Measurements from ENCODE around the gene KIR3DL3. TPM values are rescaled to one million over a fixed set of nuclear protein-coding genes. Genes with fewer than 3 reads are reported as not detected.
"Not testable (repeated sequence)": the region's sequence is repeated elsewhere in the genome, so short reads cannot be mapped to it uniquely, and the experiment has no call there.

Gene KIR3DL3
- total and polyA plus RNA-seq, 2 donors, result 0.05 TPM; not detected in 1

DNA sequence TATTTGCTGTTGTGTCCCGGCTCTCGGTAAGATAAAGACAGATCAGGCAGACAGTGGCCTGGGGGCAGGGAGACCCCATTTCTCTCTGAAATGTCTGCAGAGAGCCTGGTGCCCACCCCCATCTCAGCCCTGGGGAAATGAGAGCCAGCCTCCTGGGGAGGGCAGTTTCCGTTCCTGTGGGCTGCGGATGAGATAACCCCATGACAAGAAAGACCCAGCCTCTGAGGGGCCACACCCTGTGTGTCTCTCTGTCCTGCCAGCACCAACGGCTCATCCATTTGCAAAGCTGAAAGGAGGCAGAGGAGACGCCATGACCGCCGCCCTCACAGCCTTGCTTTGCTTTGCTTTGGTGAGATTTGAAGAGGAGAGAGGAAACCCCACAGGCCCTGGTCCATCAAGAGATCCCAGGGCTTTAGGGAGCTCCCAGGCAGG, 28.1 kb upstream of the KIR3DL3 start:
- no peak overlapping the region for H3K4me3 ChIP-seq (ENCODE audit: low read length in 2 of 2)
- H3K27ac ChIP-seq (ENCODE audit: low read depth in 1 of 2, low read length in 1 of 2), result no peak overlapping the region
- H3K4me1 ChIP-seq (ENCODE audit: control insufficient read depth in 2 of 2, insufficient read depth in 2 of 2, low read length in 2 of 2), result no peaks in the 10 kb centered on the region
- DNase-seq (ENCODE audit: low read depth in 6 of 9, low spot score in 9 of 9), result no peak
- WGBS, result 75% methylated on average over 8 of the region's 8 CpGs
- no peaks in the 10 kb centered on the region for H3K36me3 ChIP-seq (ENCODE audit: control insufficient read depth in 2 of 2, insufficient read depth in 2 of 2, low read length in 1 of 2)
- H3K9me3 ChIP-seq (ENCODE audit: control insufficient read depth in 2 of 2, insufficient read depth in 1 of 2, low read length in 1 of 2), result no peaks in the 10 kb centered on the region
- H3K27me3 ChIP-seq (ENCODE audit: control insufficient read depth in 2 of 2, insufficient read depth in 1 of 2, low read length in 1 of 2), result no peaks in the 10 kb centered on the region

DNA sequence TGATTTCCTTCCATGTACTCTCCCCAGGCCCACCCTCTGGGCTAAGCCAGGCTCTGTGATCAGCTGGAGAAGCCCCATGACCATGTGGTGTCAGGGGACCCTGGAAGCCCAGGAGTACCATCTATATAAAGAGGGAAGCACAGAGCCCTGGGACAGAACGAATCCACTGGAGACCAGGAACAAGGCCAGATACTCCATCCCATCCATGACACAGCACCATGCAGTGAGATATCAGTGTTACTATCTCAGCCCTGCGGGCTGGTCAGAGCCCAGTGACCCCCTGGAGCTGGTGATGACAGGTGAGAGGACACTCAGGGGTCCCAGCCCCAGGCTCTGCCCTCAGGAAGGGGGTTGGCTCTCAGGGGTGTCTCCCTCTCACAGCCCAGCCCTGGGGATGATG, 27.5 kb upstream of the KIR3DL3 start:
- no peak for DNase-seq (ENCODE audit: low read depth in 6 of 9, low spot score in 9 of 9)
- H3K4me3 ChIP-seq (ENCODE audit: low read length in 2 of 2), result no peak overlapping the region
- H3K4me1 ChIP-seq (ENCODE audit: control insufficient read depth in 2 of 2, insufficient read depth in 2 of 2, low read length in 2 of 2), result no peaks in the 10 kb centered on the region
- no peaks in the 10 kb centered on the region for H3K36me3 ChIP-seq (ENCODE audit: control insufficient read depth in 2 of 2, insufficient read depth in 2 of 2, low read length in 1 of 2)
- no peaks in the 10 kb centered on the region for H3K27me3 ChIP-seq (ENCODE audit: control insufficient read depth in 2 of 2, insufficient read depth in 1 of 2, low read length in 1 of 2)
- WGBS, result 31% methylated on average over 2 of the region's 2 CpGs
- no peaks in the 10 kb centered on the region for H3K9me3 ChIP-seq (ENCODE audit: control insufficient read depth in 2 of 2, insufficient read depth in 1 of 2, low read length in 1 of 2)
- no peak overlapping the region for H3K27ac ChIP-seq (ENCODE audit: low read depth in 1 of 2, low read length in 1 of 2)

DNA sequence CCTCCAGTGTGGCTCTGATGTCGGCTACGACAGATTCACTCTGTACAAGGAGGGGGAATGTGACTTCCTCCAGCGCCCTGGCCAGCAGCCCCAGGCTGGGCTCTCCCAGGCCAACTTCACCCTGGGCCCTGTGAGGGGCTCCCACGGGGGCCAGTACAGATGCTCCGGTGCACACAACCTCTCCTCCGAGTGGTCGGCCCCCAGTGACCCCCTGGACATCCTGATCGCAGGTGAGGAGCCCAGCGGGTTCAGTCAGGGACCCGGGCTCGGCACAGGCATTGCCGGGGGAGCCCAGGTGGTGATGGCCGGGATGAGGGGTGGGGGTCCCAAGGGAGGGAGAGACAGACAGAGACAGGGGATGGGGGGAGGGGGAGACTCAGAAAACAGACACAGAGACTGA, 26.5 kb upstream of the KIR3DL3 start:
- not testable (repeated sequence) for H3K27me3 ChIP-seq (ENCODE audit: control insufficient read depth in 2 of 2, insufficient read depth in 1 of 2, low read length in 1 of 2); H3K27ac ChIP-seq (ENCODE audit: low read depth in 1 of 2, low read length in 1 of 2); H3K4me1 ChIP-seq (ENCODE audit: control insufficient read depth in 2 of 2, insufficient read depth in 2 of 2, low read length in 2 of 2); H3K9me3 ChIP-seq (ENCODE audit: control insufficient read depth in 2 of 2, insufficient read depth in 1 of 2, low read length in 1 of 2); DNase-seq (ENCODE audit: low read depth in 6 of 9, low spot score in 9 of 9); H3K36me3 ChIP-seq (ENCODE audit: control insufficient read depth in 2 of 2, insufficient read depth in 2 of 2, low read length in 1 of 2); H3K4me3 ChIP-seq (ENCODE audit: low read length in 2 of 2)
- 88% methylated on average over 13 of the region's 13 CpGs for WGBS

DNA sequence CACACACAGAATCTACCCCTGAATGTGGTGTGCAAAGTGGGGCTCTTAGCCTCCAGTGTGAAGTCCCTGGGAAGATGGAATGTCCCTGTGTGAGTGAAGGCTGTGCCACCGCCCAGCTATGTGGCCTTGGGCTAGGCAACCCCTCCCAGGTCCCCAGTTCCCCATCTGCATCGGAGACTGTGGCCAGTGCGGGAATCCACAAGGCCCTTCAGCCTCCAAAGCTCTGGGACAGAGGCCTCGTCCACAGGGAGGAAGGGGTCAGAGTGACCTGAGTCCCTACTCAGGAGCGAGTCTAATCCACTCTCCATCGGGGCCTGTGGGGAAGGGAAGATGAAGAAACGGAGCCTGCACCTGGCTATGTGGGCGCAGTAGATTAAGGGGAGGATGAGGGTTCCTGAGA, 19.3 kb upstream of the KIR3DL3 start:
- 84% methylated on average over 8 of the region's 8 CpGs for WGBS
- peaks cover 2 to 7% of the 10 kb centered on the region in 2 donors for H3K4me1 ChIP-seq (ENCODE audit: control insufficient read depth in 2 of 2, insufficient read depth in 2 of 2, low read length in 2 of 2)
- H3K9me3 ChIP-seq (ENCODE audit: control insufficient read depth in 2 of 2, insufficient read depth in 1 of 2, low read length in 1 of 2), result no peaks in the 10 kb centered on the region
- no peak for DNase-seq (ENCODE audit: low read depth in 6 of 9, low spot score in 9 of 9)
- H3K4me3 ChIP-seq (ENCODE audit: low read length in 2 of 2), result no peak overlapping the region
- H3K36me3 ChIP-seq (ENCODE audit: control insufficient read depth in 2 of 2, insufficient read depth in 2 of 2, low read length in 1 of 2), result no peaks in the 10 kb centered on the region
- no peak overlapping the region for H3K27ac ChIP-seq (ENCODE audit: low read depth in 1 of 2, low read length in 1 of 2)
- H3K27me3 ChIP-seq (ENCODE audit: control insufficient read depth in 2 of 2, insufficient read depth in 1 of 2, low read length in 1 of 2), result no peaks in the 10 kb centered on the region

DNA sequence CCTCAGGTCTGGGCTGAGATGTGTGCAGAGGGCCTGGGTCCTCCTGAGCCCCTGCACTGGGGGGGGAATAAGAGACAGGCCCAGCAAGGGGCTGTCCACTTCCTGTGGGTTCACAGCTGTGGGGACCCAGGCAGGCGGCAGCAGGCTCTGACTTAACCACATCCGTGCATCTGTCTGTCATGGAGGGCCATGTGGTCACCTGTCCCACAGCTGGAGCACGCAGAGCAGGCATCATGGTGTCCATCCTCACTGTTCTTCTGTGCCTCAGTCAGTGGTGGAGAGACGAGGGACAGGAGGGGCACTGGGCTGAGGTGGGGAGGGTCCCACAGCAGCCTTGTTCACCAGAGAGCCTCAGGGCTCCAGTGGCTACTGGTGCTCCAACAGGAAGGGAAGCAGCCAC, 16.3 kb upstream of the KIR3DL3 start:
- no peak overlapping the region for H3K4me3 ChIP-seq (ENCODE audit: low read length in 2 of 2)
- no peaks in the 10 kb centered on the region for H3K36me3 ChIP-seq (ENCODE audit: control insufficient read depth in 2 of 2, insufficient read depth in 2 of 2, low read length in 1 of 2)
- H3K27ac ChIP-seq (ENCODE audit: low read depth in 1 of 2, low read length in 1 of 2), result no peak overlapping the region
- 8% methylated on average over 4 of the region's 4 CpGs for WGBS
- H3K4me1 ChIP-seq (ENCODE audit: control insufficient read depth in 2 of 2, insufficient read depth in 2 of 2, low read length in 2 of 2), result peaks cover 2 to 7% of the 10 kb centered on the region in 2 donors
- no peaks in the 10 kb centered on the region for H3K27me3 ChIP-seq (ENCODE audit: control insufficient read depth in 2 of 2, insufficient read depth in 1 of 2, low read length in 1 of 2)
- H3K9me3 ChIP-seq (ENCODE audit: control insufficient read depth in 2 of 2, insufficient read depth in 1 of 2, low read length in 1 of 2), result no peaks in the 10 kb centered on the region
- no peak for DNase-seq (ENCODE audit: low read depth in 6 of 9, low spot score in 9 of 9)

DNA sequence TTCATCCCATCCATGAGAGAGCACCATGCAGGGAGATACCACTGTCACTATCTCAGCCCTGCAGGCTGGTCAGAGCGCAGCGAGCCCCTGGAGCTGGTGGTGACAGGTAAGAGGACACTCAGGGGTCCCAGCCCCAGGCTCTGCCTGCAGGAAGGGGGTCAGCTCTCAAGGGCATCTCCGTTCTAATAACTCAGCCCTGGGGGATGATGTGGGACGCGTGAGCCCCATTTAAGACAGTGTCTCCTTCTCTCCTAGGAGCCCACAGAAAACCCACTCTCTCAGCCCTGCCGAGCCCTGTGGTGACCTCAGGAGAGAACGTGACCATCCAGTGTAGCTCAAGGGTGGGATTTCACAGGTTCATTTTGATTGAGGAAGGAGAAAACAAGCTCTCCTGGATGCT, 15.5 kb upstream of the KIR3DL3 start:
- Histone ChIP-seq H3K36me3 (ENCODE audit: control insufficient read depth in 2 of 2, insufficient read depth in 2 of 2, low read length in 1 of 2) (no peaks in the 10 kb centered on the region), H3K27me3 (ENCODE audit: control insufficient read depth in 2 of 2, insufficient read depth in 1 of 2, low read length in 1 of 2) (no peaks in the 10 kb centered on the region), H3K9me3 (ENCODE audit: control insufficient read depth in 2 of 2, insufficient read depth in 1 of 2, low read length in 1 of 2) (peaks cover 0 to 6% of the 10 kb centered on the region in 2 donors), H3K27ac (ENCODE audit: low read depth in 1 of 2, low read length in 1 of 2) (no peak overlapping the region), H3K4me3 (ENCODE audit: low read length in 2 of 2) (no peak overlapping the region), H3K4me1 (ENCODE audit: control insufficient read depth in 2 of 2, insufficient read depth in 2 of 2, low read length in 2 of 2) (peaks cover 2 to 7% of the 10 kb centered on the region in 2 donors)
- no peak for DNase-seq (ENCODE audit: low read depth in 6 of 9, low spot score in 9 of 9)
- 99% methylated on average over 7 of the region's 7 CpGs for WGBS

DNA sequence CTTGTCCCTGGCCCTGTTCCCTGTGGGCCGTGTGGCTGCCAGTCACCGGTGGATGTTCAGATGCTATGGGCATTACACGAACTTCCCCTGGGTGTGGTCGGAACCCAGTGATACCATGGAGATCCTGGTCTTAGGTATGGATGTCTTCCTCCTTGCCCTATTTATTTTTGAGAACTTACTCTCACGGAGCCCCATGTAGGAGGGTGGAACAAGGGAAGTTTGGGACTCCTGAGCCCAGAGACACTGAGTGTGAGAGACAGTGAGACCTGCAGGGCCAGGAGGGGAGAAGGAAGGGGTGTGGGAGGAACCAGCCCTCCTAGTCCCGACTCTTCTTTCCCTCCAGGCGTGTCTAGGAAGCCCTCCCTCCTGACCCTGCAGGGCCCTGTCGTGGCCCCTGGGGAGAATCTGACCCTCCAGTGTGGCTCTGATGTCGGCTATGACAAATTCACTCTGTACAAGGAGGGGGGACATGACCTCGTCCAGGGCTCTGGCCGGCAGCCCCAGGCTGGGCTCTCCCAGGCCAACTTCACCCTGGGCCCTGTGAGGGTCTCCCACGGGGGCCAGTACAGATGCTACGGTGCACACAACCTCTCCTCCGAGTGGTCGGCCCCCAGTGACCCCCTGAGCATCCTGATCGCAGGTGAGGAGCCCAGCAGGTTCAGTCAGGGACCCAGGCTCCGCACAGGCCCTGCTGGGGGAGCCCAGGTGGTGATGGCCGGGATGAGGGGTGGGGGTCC, 14.9 kb upstream of the KIR3DL3 start:
- 88% methylated on average over 18 of the region's 18 CpGs for WGBS
- DNase-seq (ENCODE audit: low read depth in 6 of 9, low spot score in 9 of 9), result no peak
- peaks cover 0 to 6% of the 10 kb centered on the region in 2 donors for H3K9me3 ChIP-seq (ENCODE audit: control insufficient read depth in 2 of 2, insufficient read depth in 1 of 2, low read length in 1 of 2)
- H3K36me3 ChIP-seq (ENCODE audit: control insufficient read depth in 2 of 2, insufficient read depth in 2 of 2, low read length in 1 of 2), result no peaks in the 10 kb centered on the region
- no peaks in the 10 kb centered on the region for H3K27me3 ChIP-seq (ENCODE audit: control insufficient read depth in 2 of 2, insufficient read depth in 1 of 2, low read length in 1 of 2)
- no peak overlapping the region for H3K4me3 ChIP-seq (ENCODE audit: low read length in 2 of 2)
- peaks cover 2 to 7% of the 10 kb centered on the region in 2 donors for H3K4me1 ChIP-seq (ENCODE audit: control insufficient read depth in 2 of 2, insufficient read depth in 2 of 2, low read length in 2 of 2)
- H3K27ac ChIP-seq (ENCODE audit: low read depth in 1 of 2, low read length in 1 of 2), result no peak overlapping the region

DNA sequence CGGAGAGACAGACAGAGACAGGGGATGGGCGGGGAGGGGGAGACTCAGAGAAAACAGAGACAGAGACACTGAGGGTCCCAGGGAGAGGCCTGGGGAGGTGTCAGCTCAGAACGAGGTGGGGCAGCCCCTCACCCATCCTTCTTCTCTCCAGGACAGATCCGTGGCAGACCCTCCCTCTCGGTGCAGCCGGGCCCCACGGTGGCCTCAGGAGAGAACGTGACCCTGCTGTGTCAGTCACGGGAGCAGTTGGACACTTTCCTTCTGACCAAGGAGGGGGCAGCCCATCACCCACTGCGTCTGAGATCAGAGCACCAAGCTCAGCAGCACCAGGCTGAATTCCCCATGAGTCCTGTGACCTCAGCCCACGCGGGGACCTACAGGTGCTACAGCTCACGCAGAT, 14.3 kb upstream of the KIR3DL3 start:
- not testable (repeated sequence) for H3K4me1 ChIP-seq (ENCODE audit: control insufficient read depth in 2 of 2, insufficient read depth in 2 of 2, low read length in 2 of 2); DNase-seq (ENCODE audit: low read depth in 6 of 9, low spot score in 9 of 9); H3K4me3 ChIP-seq (ENCODE audit: low read length in 2 of 2); H3K36me3 ChIP-seq (ENCODE audit: control insufficient read depth in 2 of 2, insufficient read depth in 2 of 2, low read length in 1 of 2); H3K27me3 ChIP-seq (ENCODE audit: control insufficient read depth in 2 of 2, insufficient read depth in 1 of 2, low read length in 1 of 2); H3K9me3 ChIP-seq (ENCODE audit: control insufficient read depth in 2 of 2, insufficient read depth in 1 of 2, low read length in 1 of 2); H3K27ac ChIP-seq (ENCODE audit: low read depth in 1 of 2, low read length in 1 of 2)
- WGBS, result 86% methylated on average over 11 of the region's 13 CpGs

DNA sequence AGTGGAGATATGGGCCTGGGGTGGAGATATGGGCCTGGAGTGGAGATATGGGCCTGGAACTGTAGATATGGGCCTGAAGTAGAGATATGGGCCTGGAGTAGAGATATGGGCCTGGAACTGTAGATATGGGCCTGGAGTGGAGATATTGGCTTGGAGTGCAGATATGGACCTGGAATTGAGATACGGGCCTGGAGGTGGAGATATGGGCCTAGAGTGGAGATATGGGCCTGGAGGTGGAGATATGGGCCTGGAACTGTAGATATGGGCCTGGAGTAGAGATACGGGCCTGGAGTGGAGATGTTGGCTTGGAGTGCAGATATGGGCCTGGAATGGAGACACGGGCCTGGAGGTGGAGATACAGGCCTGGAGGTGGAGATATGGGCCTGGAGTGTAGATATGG, 402 bp downstream of the KIR3DL3 start:
- no peaks in the 10 kb centered on the region for H3K36me3 ChIP-seq (ENCODE audit: control insufficient read depth in 2 of 2, insufficient read depth in 2 of 2, low read length in 1 of 2)
- 74% methylated on average over 3 of the region's 3 CpGs for WGBS
- no peak overlapping the region for H3K4me3 ChIP-seq (ENCODE audit: low read length in 2 of 2)
- H3K4me1 ChIP-seq (ENCODE audit: control insufficient read depth in 2 of 2, insufficient read depth in 2 of 2, low read length in 2 of 2), result no peaks in the 10 kb centered on the region
- H3K27ac ChIP-seq (ENCODE audit: low read depth in 1 of 2, low read length in 1 of 2), result no peak overlapping the region
- H3K27me3 ChIP-seq (ENCODE audit: control insufficient read depth in 2 of 2, insufficient read depth in 1 of 2, low read length in 1 of 2), result no peaks in the 10 kb centered on the region
- no peaks in the 10 kb centered on the region for H3K9me3 ChIP-seq (ENCODE audit: control insufficient read depth in 2 of 2, insufficient read depth in 1 of 2, low read length in 1 of 2)
- DNase-seq (ENCODE audit: low read depth in 6 of 9, low spot score in 9 of 9), result no peak

Data from thymus (tissue), 11 donors.